ENCODE results near the gene ENTPD3. TPM values are rescaled to one million over a fixed set of nuclear protein-coding genes. Genes with fewer than 3 reads are reported as not detected.

ENTPD3 gene
- total and polyA plus RNA-seq, 2 of the 8 experiments (the other 6 are each of a cell fraction or from before 2014, with no cell fraction given) = 0.60 to 1.0 TPM

DNA sequence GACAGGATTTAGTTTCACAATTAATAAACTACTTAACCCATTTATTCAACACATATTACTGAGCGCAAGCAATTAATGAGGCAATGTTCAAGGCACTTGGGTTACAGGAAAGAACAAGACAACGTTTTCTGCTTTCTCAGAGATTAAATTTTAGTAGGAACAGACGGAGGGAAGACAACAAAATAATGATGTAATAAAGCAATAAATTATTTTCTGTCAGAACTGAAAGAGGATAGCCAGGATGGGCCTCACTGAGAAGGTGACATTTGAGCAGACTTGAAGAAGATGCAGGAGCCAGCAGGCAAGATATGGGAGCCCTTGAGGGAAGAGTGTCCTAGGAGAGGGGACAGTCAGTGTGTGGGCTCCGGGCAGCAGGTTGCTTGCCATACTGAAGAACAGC, 58.9 kb downstream of the ENTPD3 start:
- H4K91ac ChIP-seq (replicated peaks; ENCODE audit: insufficient read length, low read length) = no peak overlapping the region
- no peak overlapping the region for H3K27ac ChIP-seq (ENCODE audit: low read depth, low read length)
- H2BK5ac ChIP-seq (ENCODE audit: low read depth, low read length) = no peak overlapping the region
- no peak overlapping the region for H3K4ac ChIP-seq (replicated peaks; ENCODE audit: insufficient read length, low read depth, low read length)
- H4K8ac ChIP-seq (ENCODE audit: extremely low read depth, insufficient read depth, low read length) = no peak overlapping the region
- H3K36me3 ChIP-seq (ENCODE audit: control insufficient read depth in 2 of 4, insufficient read depth in 4 of 4, low read length in 3 of 4) = no peaks in the 10 kb centered on the region
- H3K18ac ChIP-seq (ENCODE audit: extremely low read depth, low read length) = no peak overlapping the region
- H3K23ac ChIP-seq (ENCODE audit: insufficient read length) = no peak overlapping the region
- 65% methylated on average over 4 of the region's 4 CpGs; no CpG with 5 or more reads in 1 of the 2 experiments for WGBS, 2 experiments (ENCODE audit: extremely low coverage in 1 of 2, insufficient coverage in 1 of 2, insufficient read length in 1 of 2, insufficient replicate concordance in 2 of 2, low coverage in 1 of 2, low lambda C conversion rate in 2 of 2, missing lambda C conversion rate in 1 of 2)
- H3K14ac ChIP-seq (ENCODE audit: insufficient read length) = no peak overlapping the region
- no peak overlapping the region for H2BK15ac ChIP-seq (ENCODE audit: low read length)
- no peak overlapping the region for H2AFZ ChIP-seq (ENCODE audit: low read length)
- H3K23me2 ChIP-seq (ENCODE audit: low read depth, low read length) = no peaks in the 10 kb centered on the region
- H3K4me1 ChIP-seq (replicated peaks in 1 of 4; ENCODE audit: control insufficient read depth in 3 of 4, insufficient read depth in 4 of 4, low read length in 3 of 4) = no peaks in the 10 kb centered on the region
- H2BK120ac ChIP-seq (replicated peaks; ENCODE audit: low read depth, low read length) = no peak overlapping the region
- FAIRE-seq (no peak), DNase-seq (ENCODE audit: low read depth in 1 of 2, low spot score in 2 of 2) (no peak)
- H3K9ac ChIP-seq (replicated peaks in 1 of 4; ENCODE audit: extremely low read depth in 1 of 4, low read depth in 3 of 4, low read length in 3 of 4) = no peak overlapping the region
- no peaks in the 10 kb centered on the region for H3K79me2 ChIP-seq (ENCODE audit: control insufficient read depth in 1 of 2, insufficient read depth in 2 of 2, low read length in 2 of 2)
- ChIA-PET POLR2A (ENCODE audit: partially characterized antibody) (interaction anchor here (1.2 to 3.3 kb wide), 3 partner anchors 12 to 18 kb away, joined by 5 to 16 read pairs (median 7); partner anchors contain the start of gene RPL14), CTCF (ENCODE audit: partially characterized antibody) (no interaction called here)
- H3K4me3 ChIP-seq (ENCODE audit: extremely low read depth in 1 of 4, insufficient read depth in 2 of 4, low read depth in 3 of 4, low read length in 4 of 4) = no peak overlapping the region
- no peaks in the 10 kb centered on the region for H3K27me3 ChIP-seq (replicated peaks in 1 of 4; ENCODE audit: control insufficient read depth in 3 of 4, extremely low read depth in 1 of 4, insufficient read depth in 3 of 4, low read length in 3 of 4)
- H3K4me2 ChIP-seq (ENCODE audit: insufficient read depth in 1 of 2, low read depth in 2 of 2, low read length in 2 of 2) = no peak overlapping the region
- no peaks in the 10 kb centered on the region for H3K9me3 ChIP-seq (ENCODE audit: insufficient read depth in 2 of 2, low read depth in 1 of 2, low read length in 1 of 2)
- no peak overlapping the region for H2AK5ac ChIP-seq (ENCODE audit: low read depth, low read length)
- H2BK20ac ChIP-seq (ENCODE audit: low read length) = no peak overlapping the region
- H4K5ac ChIP-seq (ENCODE audit: insufficient read length, low read depth, low read length) = no peak overlapping the region
- H3K56ac ChIP-seq (replicated peaks; ENCODE audit: insufficient read length, low read depth, low read length) = no peak overlapping the region
- no peaks in the 10 kb centered on the region for H3K79me1 ChIP-seq (ENCODE audit: low read depth, low read length)
- H2BK12ac ChIP-seq (ENCODE audit: low read depth, low read length) = no peak overlapping the region
- no peaks in the 10 kb centered on the region for H4K20me1 ChIP-seq (replicated peaks in 1 of 2; ENCODE audit: control insufficient read depth in 1 of 2, insufficient read depth in 2 of 2, low read length in 2 of 2)
- TF ChIP-seq YY1 (IDR thresholded peaks at IDR 0.05; ENCODE audit: low read depth, low read length) = no peak
- TF ChIP-seq RNF2 (IDR thresholded peaks at IDR 0.05; ENCODE audit: borderline replicate concordance, low read depth, low read length, missing control alignments, poor library complexity, severe bottlenecking) = no peak
- no peak for TF ChIP-seq CEBPB (IDR thresholded peaks at IDR 0.05; ENCODE audit: low read depth, low read length)
- TF ChIP-seq NANOG (IDR thresholded peaks at IDR 0.05; ENCODE audit: insufficient read depth, low read depth, low read length, poor library complexity, severe bottlenecking) = no peak
- no peak for TF ChIP-seq HDAC6 (IDR thresholded peaks at IDR 0.05; ENCODE audit: low read depth, low read length)
- TF ChIP-seq SIX5 (IDR thresholded peaks at IDR 0.05; ENCODE audit: low read depth, low read length) = no peak
- no peak for TF ChIP-seq ASH2L (IDR thresholded peaks at IDR 0.05; ENCODE audit: low read length)
- no peak for TF ChIP-seq JUND (IDR thresholded peaks at IDR 0.05; ENCODE audit: low read length)
- TF ChIP-seq POLR2AphosphoS5 (IDR thresholded peaks at IDR 0.05; ENCODE audit: low read depth, low read length) = no peak
- TF ChIP-seq BRCA1 (IDR thresholded peaks at IDR 0.05; ENCODE audit: low read depth, low read length) = no peak
- TF ChIP-seq SIRT6 (IDR thresholded peaks at IDR 0.05; ENCODE audit: low read length) = no peak
- TF ChIP-seq GABPA (IDR thresholded peaks at IDR 0.05; ENCODE audit: borderline replicate concordance, insufficient read depth, low read length) = no peak
- no peak for TF ChIP-seq KDM4A (IDR thresholded peaks at IDR 0.05; ENCODE audit: low read depth, low read length, severe bottlenecking)
- no peak for TF ChIP-seq POLR2A (IDR thresholded peaks at IDR 0.05; ENCODE audit: control extremely low read depth in 1 of 2, low read depth in 2 of 2, low read length in 2 of 2)
- no peak for TF ChIP-seq TCF12 (IDR thresholded peaks at IDR 0.05; ENCODE audit: low read depth, low read length)
- no peak for TF ChIP-seq ZNF274 (IDR thresholded peaks at IDR 0.05; ENCODE audit: borderline replicate concordance, extremely low read depth, low read length)
